ENCODE data around the gene ADGRL3.

DNA sequence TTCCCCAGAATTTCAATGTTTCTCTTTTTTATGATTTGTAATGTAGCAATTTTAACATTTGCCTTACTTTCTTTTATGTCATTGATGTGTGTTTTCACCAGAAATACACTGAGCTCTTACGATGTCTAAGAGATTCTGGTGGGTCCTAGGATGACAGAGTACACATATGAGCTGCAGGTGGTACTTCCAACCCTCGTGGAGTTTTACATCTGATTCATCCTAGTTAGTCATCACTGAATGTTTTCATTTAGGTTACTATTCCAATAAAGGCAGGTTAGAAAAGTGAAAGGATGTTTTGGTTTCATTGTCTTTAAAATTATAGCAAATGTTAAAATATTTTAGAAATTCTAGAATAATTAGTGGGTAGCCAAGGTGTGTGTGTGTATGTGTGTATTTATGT lies 605.9 kb downstream of the ADGRL3 start:
- TF ChIP-seq, protein P1, sequence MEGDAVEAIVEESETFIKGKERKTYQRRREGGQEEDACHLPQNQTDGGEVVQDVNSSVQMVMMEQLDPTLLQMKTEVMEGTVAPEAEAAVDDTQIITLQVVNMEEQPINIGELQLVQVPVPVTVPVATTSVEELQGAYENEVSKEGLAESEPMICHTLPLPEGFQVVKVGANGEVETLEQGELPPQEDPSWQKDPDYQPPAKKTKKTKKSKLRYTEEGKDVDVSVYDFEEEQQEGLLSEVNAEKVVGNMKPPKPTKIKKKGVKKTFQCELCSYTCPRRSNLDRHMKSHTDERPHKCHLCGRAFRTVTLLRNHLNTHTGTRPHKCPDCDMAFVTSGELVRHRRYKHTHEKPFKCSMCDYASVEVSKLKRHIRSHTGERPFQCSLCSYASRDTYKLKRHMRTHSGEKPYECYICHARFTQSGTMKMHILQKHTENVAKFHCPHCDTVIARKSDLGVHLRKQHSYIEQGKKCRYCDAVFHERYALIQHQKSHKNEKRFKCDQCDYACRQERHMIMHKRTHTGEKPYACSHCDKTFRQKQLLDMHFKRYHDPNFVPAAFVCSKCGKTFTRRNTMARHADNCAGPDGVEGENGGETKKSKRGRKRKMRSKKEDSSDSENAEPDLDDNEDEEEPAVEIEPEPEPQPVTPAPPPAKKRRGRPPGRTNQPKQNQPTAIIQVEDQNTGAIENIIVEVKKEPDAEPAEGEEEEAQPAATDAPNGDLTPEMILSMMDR (IDR thresholded peaks at IDR 0.05) = no peak
- TF ChIP-seq POLR2A (IDR thresholded peaks at IDR 0.05) = no peak

Data from adrenal gland (tissue), 5 donors.